GM19240 (cell line): ENCODE data around the gene PAK5.

Experiments used
- DNase-seq: peaks from one replicate; pipeline ENCODE4 v3.0.0; 2011; ENCODE audit warnings: low spot score; ENCODE audit not compliant: insufficient read length

PAK5 gene

DNA sequence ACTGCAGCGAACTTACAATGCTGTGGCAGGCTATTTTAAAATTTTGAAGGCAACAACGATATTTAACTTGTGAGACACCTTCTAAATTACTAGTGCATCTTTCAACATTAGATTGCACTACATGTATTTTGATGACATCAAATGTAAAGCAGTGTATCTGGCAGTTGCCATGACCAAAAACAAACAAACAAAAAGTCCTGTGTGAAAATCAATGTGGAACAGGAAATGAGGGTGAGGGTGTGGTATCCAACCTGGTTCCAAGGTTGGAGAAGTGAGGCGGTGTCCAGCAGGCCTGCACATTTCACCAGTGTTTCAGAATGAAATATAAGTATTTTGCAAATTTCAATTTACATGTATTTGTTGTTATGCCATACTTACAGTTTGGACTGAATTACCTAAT, 212.5 kb downstream of the PAK5 start:
- no peak for DNase-seq

DNA sequence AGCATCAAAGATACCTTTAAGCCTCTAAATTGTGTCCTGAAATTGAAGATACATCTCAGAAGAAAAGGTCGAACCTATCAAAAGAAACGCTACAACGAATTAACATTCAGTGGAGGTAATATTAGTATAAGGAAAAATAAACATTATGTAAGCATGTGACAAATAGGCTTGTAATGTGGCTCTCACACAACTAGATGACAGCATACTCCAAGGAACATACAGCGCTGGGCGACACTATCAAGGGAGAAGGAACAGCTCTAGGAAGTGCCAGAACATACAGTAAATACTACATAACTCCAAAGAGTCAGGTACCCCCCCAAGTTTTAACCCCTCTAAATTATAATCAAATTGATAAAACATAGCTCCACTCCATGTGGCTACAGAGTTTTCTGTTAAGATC, 220.9 kb downstream of the PAK5 start:
- no peak for DNase-seq

GRCh38 chr20:9616833-9617461, 221.9 kb downstream of the PAK5 start:
- no peak for DNase-seq

- DNase-seq, result no peak
Observed at GRCh38 chr20:9616455-9616805, 222.4 kb downstream of the PAK5 start.

DNA sequence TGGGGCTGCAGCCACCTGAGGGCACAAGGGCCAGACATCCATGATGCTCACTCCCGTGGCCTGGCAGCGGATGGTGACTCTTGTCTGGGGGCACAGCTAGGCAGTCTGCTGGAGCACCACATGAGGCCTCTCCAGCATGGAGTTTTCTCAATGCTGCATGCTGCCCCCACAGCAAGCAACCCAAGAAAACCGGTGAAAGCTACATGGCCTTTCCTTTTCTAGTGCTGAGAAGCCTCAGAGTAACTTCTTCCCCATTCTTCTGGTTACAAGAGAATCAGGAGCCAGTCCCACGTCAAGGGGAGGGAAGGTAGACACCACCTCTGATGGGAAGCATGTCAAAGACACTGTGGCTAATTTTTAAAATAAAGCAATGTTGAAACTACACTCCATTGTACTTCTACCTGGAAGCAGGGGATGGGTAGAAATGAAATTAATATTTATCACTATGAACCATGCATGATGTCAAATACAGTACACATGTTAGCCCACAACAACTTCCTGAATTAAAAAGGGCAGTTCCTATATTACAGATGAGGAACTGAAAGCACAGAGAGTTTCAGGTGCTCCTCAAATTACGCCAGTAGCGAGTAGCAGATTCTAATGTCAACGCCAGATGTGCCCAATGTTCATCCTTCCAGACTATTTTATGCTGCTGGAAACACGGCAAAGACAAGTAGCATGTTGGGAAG, 223.0 kb downstream of the PAK5 start:
- DNase-seq, result no peak

GRCh38 chr20:9615118-9615517, 223.8 kb downstream of the PAK5 start:
- no peak for DNase-seq

DNA sequence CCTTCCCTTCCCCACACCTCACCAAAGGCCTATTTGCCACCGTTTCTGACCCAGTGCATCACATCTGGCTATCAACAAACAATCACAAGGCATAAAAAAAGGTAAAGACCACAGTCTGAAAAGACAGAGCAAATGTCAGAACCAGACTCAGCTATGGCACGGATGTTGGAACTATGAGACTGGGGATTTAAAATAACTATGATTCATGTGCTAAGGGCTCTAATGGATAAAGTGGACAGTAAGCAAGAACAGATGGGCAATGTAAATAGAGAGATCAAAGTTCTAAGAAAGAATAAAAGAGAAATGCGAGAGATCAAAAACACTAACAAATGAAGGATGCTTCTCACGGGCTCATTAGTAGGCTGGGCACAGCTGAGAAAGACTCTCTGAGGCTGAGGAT, 225.0 kb downstream of the PAK5 start:
- no peak for DNase-seq

- no peak for DNase-seq
Observed at GRCh38 chr20:9611921-9612320, 227.0 kb downstream of the PAK5 start.

DNA sequence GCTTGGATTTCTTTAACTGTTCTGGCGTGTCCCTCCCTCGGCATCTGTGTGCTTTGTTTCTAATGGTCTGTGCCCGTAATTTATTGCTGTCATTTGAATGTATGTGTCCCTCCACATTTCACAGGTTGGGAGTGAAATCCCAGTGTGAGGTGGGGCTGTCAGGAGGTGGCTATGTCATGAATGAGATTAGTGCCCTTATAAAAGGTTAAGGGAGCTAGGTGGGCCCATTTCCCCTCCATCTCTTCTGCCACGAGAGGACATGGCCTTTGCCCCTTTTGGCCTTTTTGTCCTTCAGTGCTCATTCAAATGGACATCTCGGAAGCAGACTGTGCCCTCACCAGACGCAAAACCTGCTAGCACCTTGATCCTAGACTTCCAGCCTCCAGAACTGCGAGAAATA, 228.2 kb downstream of the PAK5 start:
- no peak for DNase-seq

DNA sequence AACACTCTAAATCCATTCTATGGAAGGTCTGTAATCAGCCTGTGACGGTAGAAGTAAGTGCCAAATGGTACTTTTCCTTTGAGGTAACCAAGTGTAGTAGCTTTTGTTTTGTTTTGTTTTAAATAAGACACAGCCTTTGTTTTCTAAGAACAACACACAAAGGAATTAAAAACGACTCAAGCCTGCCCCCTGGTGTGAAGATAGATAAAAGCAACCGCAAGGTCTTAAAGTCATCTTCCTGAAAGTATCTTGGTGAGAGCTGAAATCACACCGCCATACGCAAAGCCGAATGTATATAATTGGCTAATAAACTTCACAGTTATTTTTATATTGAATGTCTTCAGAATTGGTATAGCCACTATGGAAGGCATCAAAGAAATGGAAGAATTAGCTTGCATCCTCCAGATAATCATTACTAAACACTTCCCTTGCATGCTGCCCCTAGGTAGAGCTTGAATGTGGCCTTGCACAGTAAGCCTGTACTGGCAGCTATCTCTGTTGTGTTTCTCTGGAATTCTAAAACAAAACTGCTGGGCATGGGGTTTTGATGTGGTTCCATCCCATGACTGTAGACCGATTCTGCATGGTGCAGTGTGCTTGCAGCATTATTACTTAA, 228.9 kb downstream of the PAK5 start:
- DNase-seq, result no peak

GRCh38 chr20:9608639-9609340, 230.1 kb downstream of the PAK5 start:
- DNase-seq, result no peak

DNA sequence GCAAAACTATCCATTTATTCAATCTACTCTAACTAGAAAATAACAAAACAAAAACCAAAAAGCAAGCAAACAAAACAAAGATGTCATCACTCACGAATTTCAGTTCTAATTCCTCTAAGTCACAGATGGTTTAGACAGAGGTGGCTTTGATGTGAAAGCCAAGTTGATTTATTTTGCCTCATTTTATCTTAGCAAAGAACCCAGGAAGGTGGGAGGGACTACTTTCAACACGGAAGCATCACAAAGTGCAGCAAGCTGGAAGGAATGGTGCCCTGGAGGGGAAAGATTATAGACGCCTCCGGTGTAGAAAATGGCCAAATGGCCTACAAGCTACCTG, 236.1 kb downstream of the PAK5 start:
- DNase-seq, result no peak

- no peak for DNase-seq
Observed at GRCh38 chr20:9600562-9600961, 238.3 kb downstream of the PAK5 start.

- DNase-seq, result no peak
Observed at GRCh38 chr20:9597547-9597946, 241.3 kb downstream of the PAK5 start.

GRCh38 chr20:9595763-9596162, 243.1 kb downstream of the PAK5 start:
- DNase-seq, result no peak

- DNase-seq, result no peak
Observed at GRCh38 chr20:9594284-9594875, 244.5 kb downstream of the PAK5 start.

DNA sequence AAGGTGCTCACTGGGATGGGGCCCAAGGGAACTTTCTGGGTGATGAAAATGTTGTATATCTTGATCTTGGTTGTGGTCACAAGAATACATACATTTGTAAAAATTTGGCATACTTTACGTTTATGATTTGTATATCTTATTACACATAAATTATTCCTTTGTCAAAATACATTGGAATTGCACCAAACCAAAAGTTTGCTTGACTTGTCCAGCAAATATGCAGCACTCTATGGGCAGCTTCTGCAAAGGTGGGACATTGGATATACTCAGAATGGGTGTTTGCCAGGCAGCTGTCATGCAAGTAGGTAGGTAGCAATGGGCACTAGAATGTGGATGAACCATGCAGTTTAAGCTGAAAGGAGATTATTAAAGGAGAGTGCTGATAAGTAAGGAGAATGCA, 246.5 kb downstream of the PAK5 start:
- no peak for DNase-seq

- no peak for DNase-seq
Observed at GRCh38 chr20:9591080-9591479, 247.8 kb downstream of the PAK5 start.

GRCh38 chr20:9590189-9590588, 248.7 kb downstream of the PAK5 start:
- no peak for DNase-seq

DNA sequence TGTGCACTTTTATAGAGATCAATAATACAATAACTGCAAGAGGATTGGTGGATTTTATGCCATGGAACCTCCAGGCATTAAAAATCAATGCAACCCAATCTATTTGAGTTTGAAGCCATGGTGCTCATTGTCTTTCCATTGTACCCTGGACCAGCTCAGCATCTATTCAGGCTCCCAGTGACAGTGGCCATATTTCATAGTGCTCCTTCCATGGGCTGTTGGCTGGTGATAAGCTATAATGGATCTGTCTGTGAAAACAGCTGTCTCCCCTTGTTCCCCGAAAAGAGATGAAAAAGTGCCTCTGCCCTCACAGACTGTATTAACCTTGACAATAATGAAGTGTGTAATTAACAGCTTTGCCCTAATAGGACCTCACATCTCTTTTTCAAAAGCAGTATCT, 250.2 kb downstream of the PAK5 start:
- DNase-seq, result no peak

- DNase-seq, result no peak
Observed at GRCh38 chr20:9583151-9583550, 255.7 kb downstream of the PAK5 start.

GRCh38 chr20:9582137-9582536, 256.7 kb downstream of the PAK5 start:
- no peak for DNase-seq
